ENCODE measurements around the gene ILF2. TPM values are rescaled to one million over a fixed set of nuclear protein-coding genes. Genes with fewer than 3 reads are reported as not detected.
A peak's percentile ranks its signal among the peaks of the same experiment; 100 is the strongest.

The ILF2 gene
- total RNA-seq, 1 donor from 2014 or later: 295 TPM

- no peak for DNase-seq (ENCODE audit: low read depth)
- no peak for TF ChIP-seq CTCF (conservative IDR thresholded peaks at IDR 0.05; ENCODE audit: low read depth, low read length)
Observed at GRCh38 chr1:153619171-153619570, 51.6 kb downstream of the ILF2 start.

GRCh38 chr1:153617663-153618062 is 53.1 kb downstream of the ILF2 start:
- no peak for DNase-seq (ENCODE audit: low read depth)
- H3K4me3 ChIP-seq (ENCODE audit: low read depth, low read length): no peak overlapping the region
- TF ChIP-seq CTCF (conservative IDR thresholded peaks at IDR 0.05; ENCODE audit: low read depth, low read length): peak; percentile 85

More at GRCh38 chr1:153619171-153619570, 51.6 kb downstream of the ILF2 start:
- H3K4me3 ChIP-seq (ENCODE audit: low read depth, low read length): no peak overlapping the region

DNA sequence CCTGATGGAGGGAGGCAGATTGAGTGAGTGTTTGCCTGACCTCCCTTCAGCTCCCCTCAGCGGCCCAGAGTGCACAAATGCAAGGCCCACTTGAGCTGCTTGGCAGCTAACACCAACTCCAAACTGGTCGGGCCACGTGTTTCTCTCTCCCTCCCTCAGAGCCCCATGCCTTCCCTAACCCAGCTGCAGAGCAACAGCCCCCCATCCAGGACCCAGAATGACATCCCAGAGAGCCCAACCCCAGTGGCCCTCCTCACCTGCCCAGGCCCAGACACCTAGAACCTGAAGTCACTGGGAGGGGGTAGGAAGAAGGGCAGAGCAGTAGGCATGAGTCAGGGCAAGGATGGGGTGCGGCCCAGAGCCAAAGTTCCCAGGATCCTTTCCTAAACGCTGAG is 53.9 kb downstream of the ILF2 start:
- no peak overlapping the region for H3K4me3 ChIP-seq (ENCODE audit: low read depth, low read length)
- no peak for DNase-seq (ENCODE audit: low read depth)
- no peak for TF ChIP-seq CTCF (conservative IDR thresholded peaks at IDR 0.05; ENCODE audit: low read depth, low read length)

GRCh38 chr1:153616144-153616916 is 54.5 kb downstream of the ILF2 start, which contains the start of gene S100A14:
Gene S100A14 (minus strand): TSS chr1:153616325. CDS start chr1:153615858, 467 bp downstream.
- no peak for TF ChIP-seq CTCF (conservative IDR thresholded peaks at IDR 0.05; ENCODE audit: low read depth, low read length)
- H3K4me3 ChIP-seq (ENCODE audit: low read depth, low read length): no peak within 1 kb of the TSS
- no peak for DNase-seq (ENCODE audit: low read depth)

DNA sequence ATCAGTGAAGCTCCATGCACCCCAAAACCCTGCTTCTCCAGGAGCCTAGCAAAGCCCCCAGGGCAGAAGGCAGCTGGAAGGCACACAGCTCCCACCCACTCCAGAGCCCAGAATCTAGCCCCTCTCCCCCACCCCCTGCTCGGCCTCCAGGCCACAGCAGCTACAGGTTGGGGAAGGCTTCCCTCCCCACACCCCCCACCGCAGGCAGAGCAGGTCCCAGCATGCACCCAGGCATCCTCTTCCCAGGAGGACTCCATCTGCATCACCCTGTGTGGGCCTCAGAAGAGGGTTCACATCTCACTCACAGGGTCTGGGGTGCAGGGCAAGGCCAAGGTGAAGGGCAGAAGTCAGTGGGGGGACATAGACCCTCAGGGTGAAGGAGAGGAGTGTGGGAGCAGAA is 55.4 kb downstream of the ILF2 start:
- H3K4me3 ChIP-seq (ENCODE audit: low read depth, low read length): no peak overlapping the region
- no peak for DNase-seq (ENCODE audit: low read depth)
- no peak for TF ChIP-seq CTCF (conservative IDR thresholded peaks at IDR 0.05; ENCODE audit: low read depth, low read length)

- no peak for TF ChIP-seq CTCF (conservative IDR thresholded peaks at IDR 0.05; ENCODE audit: low read depth, low read length)
- no peak overlapping the region for H3K4me3 ChIP-seq (ENCODE audit: low read depth, low read length)
- no peak for DNase-seq (ENCODE audit: low read depth)
Observed at GRCh38 chr1:153614906-153615305, 55.9 kb downstream of the ILF2 start.
